ENCODE measurements around the gene MEAF6. TPM values are rescaled to one million over a fixed set of nuclear protein-coding genes. Genes with fewer than 3 reads are reported as not detected.
"Not testable (repeated sequence)": the region's sequence is repeated elsewhere in the genome, so short reads cannot be mapped to it uniquely, and the experiment has no call there.

Gene MEAF6
- polyA plus RNA-seq, 1 donor from 2014 or later = 151 TPM

- H3K9me3 Mint-ChIP-seq = no peaks in the 10 kb centered on the region
- H3K4me3 Mint-ChIP-seq = no peak overlapping the region
- no peaks in the 10 kb centered on the region for H3K27me3 Mint-ChIP-seq
- H3K4me1 Mint-ChIP-seq = peaks cover 0 to 5% (median 2%) of the 10 kb centered on the region in 3 donors
- H3K27ac Mint-ChIP-seq = peak overlapping the region in 1 of 3 donors; percentile 15
- peaks cover 9% of the 10 kb centered on the region for H3K36me3 Mint-ChIP-seq
These were observed 30.0 kb upstream of the MEAF6 start for GRCh38 chr1:37544530-37544929.

GRCh38 chr1:37540036-37540785 is 25.6 kb upstream of the MEAF6 start:
- peaks cover 0 to 3% (median 1%) of the 10 kb centered on the region in 3 donors for H3K4me1 Mint-ChIP-seq
- no peak overlapping the region for H3K27ac Mint-ChIP-seq
- H3K4me3 Mint-ChIP-seq = no peak overlapping the region
- no peaks in the 10 kb centered on the region for H3K27me3 Mint-ChIP-seq
- H3K36me3 Mint-ChIP-seq = peaks cover 6% of the 10 kb centered on the region
- no peaks in the 10 kb centered on the region for H3K9me3 Mint-ChIP-seq

DNA sequence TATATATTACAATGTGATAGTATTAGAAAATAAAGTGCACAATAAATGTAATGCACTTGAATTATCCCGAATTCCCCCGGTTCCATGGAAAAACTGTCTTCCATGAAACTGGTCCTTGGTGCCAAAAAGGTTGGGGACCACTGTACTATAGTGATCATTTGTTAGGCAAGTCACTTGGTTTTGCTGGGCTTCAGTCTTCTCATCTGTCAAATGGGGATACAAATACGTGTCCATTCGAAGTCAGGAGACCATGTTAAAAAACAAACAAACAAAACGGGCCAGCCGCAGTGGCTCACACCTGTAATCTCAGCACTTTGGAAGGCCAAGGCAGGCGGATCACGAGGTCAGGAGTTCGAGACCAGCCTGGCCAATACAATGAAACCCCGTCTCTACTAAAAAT is 24.6 kb upstream of the MEAF6 start:
- not testable (repeated sequence) for H3K4me1 Mint-ChIP-seq, H3K9me3 Mint-ChIP-seq, H3K4me3 Mint-ChIP-seq, H3K27me3 Mint-ChIP-seq, H3K27ac Mint-ChIP-seq, H3K36me3 Mint-ChIP-seq

GRCh38 chr1:37537378-37537777 is 22.8 kb upstream of the MEAF6 start:
- no peaks in the 10 kb centered on the region for H3K9me3 Mint-ChIP-seq
- H3K4me3 Mint-ChIP-seq = no peak overlapping the region
- H3K27ac Mint-ChIP-seq = no peak overlapping the region
- peaks cover 0 to 3% (median 1%) of the 10 kb centered on the region in 3 donors for H3K4me1 Mint-ChIP-seq
- no peaks in the 10 kb centered on the region for H3K27me3 Mint-ChIP-seq
- peaks cover 5% of the 10 kb centered on the region for H3K36me3 Mint-ChIP-seq

DNA sequence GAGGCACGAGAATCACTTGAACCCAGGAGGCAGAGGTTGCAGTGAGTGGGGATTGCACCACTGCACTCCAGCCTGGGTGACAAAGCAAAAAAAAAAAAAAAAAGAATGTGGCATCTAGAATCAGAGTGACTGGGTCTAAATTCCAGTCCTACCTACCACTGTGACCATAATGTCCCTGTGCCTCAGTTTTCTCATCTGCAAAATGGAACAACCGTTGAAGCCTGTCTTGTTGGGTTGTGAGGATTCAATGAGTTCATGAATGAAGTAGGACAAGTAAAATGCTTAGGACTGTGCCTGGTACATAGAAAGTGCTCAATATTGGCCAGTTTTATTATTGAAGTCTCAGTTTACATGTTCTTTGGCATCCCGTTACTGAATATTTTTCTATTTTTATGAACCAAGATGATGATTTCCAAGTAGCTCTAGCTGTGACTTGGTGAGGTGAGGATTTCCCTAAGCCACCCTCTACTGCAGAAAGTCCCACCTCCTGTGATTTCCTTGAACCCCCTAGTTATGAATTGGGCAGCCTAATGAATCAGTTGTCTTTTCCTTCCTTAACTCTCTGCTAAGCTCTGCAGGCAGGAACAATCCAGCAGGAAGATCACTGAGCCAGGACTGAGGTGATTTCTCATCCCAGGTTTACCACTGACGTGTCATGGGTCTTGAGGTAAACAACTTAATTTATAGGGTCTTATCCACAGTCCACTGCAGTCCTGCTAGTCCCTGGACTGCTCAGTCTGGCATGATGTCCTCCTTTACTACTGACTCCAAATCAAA is 18.9 kb upstream of the MEAF6 start:
- H3K4me1 Mint-ChIP-seq = peaks cover 0 to 2% (median 1%) of the 10 kb centered on the region in 3 donors
- H3K36me3 Mint-ChIP-seq = peaks cover 5% of the 10 kb centered on the region
- H3K27me3 Mint-ChIP-seq = no peaks in the 10 kb centered on the region
- no peaks in the 10 kb centered on the region for H3K9me3 Mint-ChIP-seq
- no peak overlapping the region for H3K4me3 Mint-ChIP-seq
- H3K27ac Mint-ChIP-seq = no peak overlapping the region

- peak overlapping the region in 1 of 3 donors; percentile 47 for H3K27ac Mint-ChIP-seq
- H3K36me3 Mint-ChIP-seq = not testable (repeated sequence)
These were observed 18.0 kb upstream of the MEAF6 start for GRCh38 chr1:37532418-37533156.

DNA sequence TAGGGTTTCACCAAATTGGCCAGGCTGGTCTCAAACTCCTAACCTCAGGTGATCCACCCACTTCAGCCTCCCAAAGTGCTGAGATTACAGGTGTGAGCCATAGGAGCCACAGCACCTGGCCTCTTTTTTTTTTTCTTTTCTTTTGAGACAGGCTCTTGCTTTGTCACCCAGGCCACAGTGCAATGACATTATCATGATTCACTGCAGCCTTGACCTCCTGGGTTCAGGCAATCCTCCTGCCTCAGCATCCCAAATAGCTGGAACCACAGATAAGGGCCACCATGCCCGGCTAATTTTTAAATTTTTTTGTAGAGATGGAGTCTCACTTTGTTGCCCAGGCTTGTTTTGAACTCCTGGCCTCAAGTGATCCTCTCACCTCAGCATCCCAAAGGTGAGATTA is 15.3 kb upstream of the MEAF6 start:
- H3K9me3 Mint-ChIP-seq, H3K36me3 Mint-ChIP-seq, H3K27me3 Mint-ChIP-seq, H3K4me1 Mint-ChIP-seq, H3K4me3 Mint-ChIP-seq: not testable (repeated sequence)
- peak overlapping the region in 1 of 3 donors; percentile 62 for H3K27ac Mint-ChIP-seq

More at GRCh38 chr1:37532418-37533156, 18.0 kb upstream of the MEAF6 start:
- H3K4me1 Mint-ChIP-seq, H3K9me3 Mint-ChIP-seq, H3K4me3 Mint-ChIP-seq, H3K27me3 Mint-ChIP-seq: not testable (repeated sequence)

DNA sequence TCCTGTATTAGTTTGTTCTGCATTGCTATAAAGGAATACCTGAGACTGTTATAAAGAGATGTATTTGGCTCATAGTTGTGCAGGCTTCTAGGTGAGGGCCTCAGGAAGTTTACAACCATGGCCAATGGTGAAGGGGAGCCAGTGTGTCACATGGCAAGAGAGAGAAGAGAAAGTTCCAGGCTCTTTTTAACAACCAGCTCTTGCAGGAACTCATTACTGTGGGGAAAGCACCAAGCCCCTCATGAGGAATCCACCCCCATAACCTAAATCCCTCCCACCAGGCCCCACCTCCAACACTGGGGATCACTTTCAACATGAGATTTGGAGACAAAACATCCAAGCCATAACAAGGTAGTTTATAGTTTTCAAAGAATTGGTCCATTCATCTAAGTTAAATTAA is 5.0 kb upstream of the MEAF6 start:
- peak overlapping the region in 2 of 4 donors; percentile 83 to 86 for H3K4me3 Mint-ChIP-seq
- peak overlapping the region in 1 of 3 donors; percentile 25 for H3K27ac Mint-ChIP-seq
- H3K4me1 Mint-ChIP-seq = peaks cover 7 to 19% (median 9%) of the 10 kb centered on the region in 3 donors
- no peaks in the 10 kb centered on the region for H3K9me3 Mint-ChIP-seq
- H3K36me3 Mint-ChIP-seq = peaks cover 2% of the 10 kb centered on the region
- peaks cover 2% of the 10 kb centered on the region for H3K27me3 Mint-ChIP-seq

DNA sequence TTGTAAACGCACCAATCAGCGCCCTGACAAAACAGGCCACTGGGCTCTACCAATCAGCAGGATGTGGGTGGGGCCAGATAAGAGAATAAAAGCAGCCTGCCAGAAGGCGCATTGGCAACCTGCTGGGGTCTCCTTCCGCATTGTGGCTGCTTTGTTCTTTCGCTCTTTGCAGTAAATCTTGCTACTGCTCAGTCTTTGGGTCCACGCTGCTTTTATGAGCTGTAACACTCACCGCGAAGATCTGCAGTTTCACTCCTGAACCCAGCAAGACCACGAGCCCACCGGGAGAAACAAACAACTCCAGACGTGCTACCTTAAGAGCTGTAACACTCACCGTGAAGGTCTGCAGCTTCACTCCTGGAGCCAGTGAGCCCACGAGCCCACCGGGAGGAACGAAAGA is 4.4 kb upstream of the MEAF6 start:
- not testable (repeated sequence) for H3K36me3 Mint-ChIP-seq, H3K27me3 Mint-ChIP-seq, H3K9me3 Mint-ChIP-seq
- Mint-ChIP-seq H3K4me1 (peaks cover 7 to 19% (median 11%) of the 10 kb centered on the region in 3 donors), H3K27ac (peak overlapping the region in 1 of 3 donors; percentile 25), H3K4me3 (peak overlapping the region; percentile 70 to 86 (median 78))

- not testable (repeated sequence) for H3K9me3 Mint-ChIP-seq, H3K36me3 Mint-ChIP-seq, H3K27me3 Mint-ChIP-seq
- peak overlapping the region in 1 of 3 donors; percentile 25 for H3K27ac Mint-ChIP-seq
- peaks cover 12 to 22% (median 16%) of the 10 kb centered on the region in 3 donors for H3K4me1 Mint-ChIP-seq
- peak overlapping the region in 1 of 4 donors; percentile 86 for H3K4me3 Mint-ChIP-seq
These were observed 3.7 kb upstream of the MEAF6 start for GRCh38 chr1:37518241-37518640.

- Mint-ChIP-seq H3K4me3 (peak overlapping the region in 1 of 4 donors; percentile 90), H3K36me3 (no peaks in the 10 kb centered on the region), H3K9me3 (no peaks in the 10 kb centered on the region), H3K4me1 (peaks cover 14 to 23% (median 18%) of the 10 kb centered on the region in 3 donors), H3K27ac (no peak overlapping the region), H3K27me3 (peaks cover 2% of the 10 kb centered on the region)
These were observed 3.0 kb upstream of the MEAF6 start for GRCh38 chr1:37517569-37517968.

DNA sequence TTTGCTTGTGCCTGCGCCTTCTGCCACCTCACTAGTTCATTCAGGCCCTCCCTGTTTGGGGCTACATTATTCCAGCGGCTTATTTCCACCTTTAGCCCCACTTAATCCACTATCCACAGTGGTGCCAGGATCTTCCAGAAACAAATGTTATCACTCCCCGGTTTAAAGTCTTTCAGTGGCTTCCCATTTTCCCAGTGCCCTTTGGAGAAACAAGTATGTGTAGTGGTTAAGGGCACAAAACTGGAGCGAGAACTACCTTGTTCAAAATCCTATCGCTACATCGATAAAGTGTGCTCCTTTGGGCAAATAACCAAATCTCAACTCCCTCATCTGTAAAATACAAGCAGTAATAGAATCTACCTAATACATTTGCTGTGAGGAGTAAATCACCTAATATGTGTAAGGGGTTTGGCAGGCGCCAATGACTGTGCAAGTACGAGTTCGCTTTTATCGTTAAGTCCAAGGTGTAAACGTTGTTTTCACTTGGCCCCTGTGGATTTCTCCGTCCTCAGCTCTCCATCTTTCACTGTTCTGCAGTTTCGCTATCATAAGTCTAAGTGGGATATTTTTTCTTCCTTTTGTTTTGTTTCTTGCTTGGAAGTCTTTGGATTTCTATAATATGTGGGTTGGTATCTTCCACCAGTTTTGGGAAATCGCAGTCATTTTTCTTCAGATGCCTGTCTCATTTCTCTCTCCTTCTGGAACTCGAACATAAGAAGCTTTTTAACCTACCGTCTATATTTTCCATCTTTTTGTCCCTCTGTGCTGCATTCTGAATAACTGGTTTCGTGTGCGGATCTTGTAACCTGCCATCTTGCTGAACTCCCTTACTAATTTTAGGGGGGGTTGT is 844 bp upstream of the MEAF6 start:
- peaks cover 1% of the 10 kb centered on the region for H3K36me3 Mint-ChIP-seq
- no peaks in the 10 kb centered on the region for H3K9me3 Mint-ChIP-seq
- H3K27ac Mint-ChIP-seq = peak overlapping the region; percentile 88 to 99 (median 97)
- peak overlapping the region; percentile 90 to 99 (median 94) for H3K4me3 Mint-ChIP-seq
- H3K27me3 Mint-ChIP-seq = peaks cover 2% of the 10 kb centered on the region
- peaks cover 21 to 29% (median 23%) of the 10 kb centered on the region in 3 donors for H3K4me1 Mint-ChIP-seq

DNA sequence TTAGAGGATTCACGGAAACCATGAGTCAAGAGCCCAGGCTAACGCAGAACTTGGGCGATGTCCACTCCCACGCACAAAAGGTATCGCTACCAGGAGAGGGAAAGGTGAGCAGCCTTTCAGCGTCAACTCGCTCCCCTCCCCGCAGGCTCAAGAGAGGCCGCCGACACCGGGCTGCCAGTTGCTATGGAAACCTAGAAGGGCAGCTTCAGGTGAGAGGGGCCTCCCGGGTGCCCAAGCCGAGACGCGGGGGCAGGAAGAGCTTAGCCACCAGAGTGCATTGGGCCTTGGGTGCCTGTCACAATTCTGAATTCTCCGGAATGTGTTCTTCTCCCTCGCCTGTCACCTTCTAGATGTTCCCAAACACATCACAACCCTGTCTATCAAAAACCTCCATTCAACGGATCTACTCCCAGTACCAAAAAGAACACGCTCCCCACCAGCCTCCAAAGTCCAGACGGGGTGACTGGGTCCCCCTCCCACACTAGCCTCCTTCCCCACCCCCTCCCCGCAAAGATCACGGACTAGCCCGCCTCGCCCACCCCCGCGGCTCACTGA is 694 bp downstream of the MEAF6 start:
- Mint-ChIP-seq H3K27me3 (peaks cover under 1% of the 10 kb centered on the region), H3K9me3 (no peaks in the 10 kb centered on the region), H3K4me3 (peak overlapping the region; percentile 90 to 99 (median 94)), H3K36me3 (peaks cover 5% of the 10 kb centered on the region), H3K27ac (peak overlapping the region; percentile 34 to 89 (median 88)), H3K4me1 (peaks cover 27 to 29% (median 27%) of the 10 kb centered on the region in 3 donors)

- Mint-ChIP-seq H3K9me3 (no peaks in the 10 kb centered on the region), H3K36me3 (peaks cover 9% of the 10 kb centered on the region), H3K27me3 (no peaks in the 10 kb centered on the region), H3K4me3 (peak overlapping the region in 1 of 4 donors; percentile 7), H3K27ac (peak overlapping the region in 2 of 3 donors; percentile 15 to 48), H3K4me1 (peaks cover 31 to 35% (median 31%) of the 10 kb centered on the region in 3 donors)
These were observed 5.4 kb downstream of the MEAF6 start for GRCh38 chr1:37509181-37509580.
